H7 (cell line): ENCODE measurements around the gene ZNF385B. TPM values are rescaled to one million over a fixed set of nuclear protein-coding genes. Genes with fewer than 3 reads are reported as not detected.

Experiments used
- DNase-seq: peaks from one replicate; pipeline ENCODE4 v3.0.0; 2012
- H3K27me3 ChIP-seq: 2 replicates; pipeline ENCODE4 v1.6.0; 2011; ENCODE audit warnings: mild to moderate bottlenecking, low read length; ENCODE audit not compliant: control insufficient read depth, insufficient read depth
- H3K36me3 ChIP-seq: replicated peaks from 2 replicates; pipeline ENCODE4 v1.5.1; 2011; ENCODE audit warnings: low read length; ENCODE audit not compliant: control insufficient read depth, insufficient read depth
- H3K4me3 ChIP-seq: 2 replicates; pipeline ENCODE4 v1.5.1; 2011; ENCODE audit warnings: low read depth, mild to moderate bottlenecking, control low read depth, low read length, moderate library complexity; ENCODE audit not compliant: insufficient read depth
- total RNA-seq: library from RNA; depleted of rRNA; stranded (reverse); fragments of >200 nt; shearing (Covaris generic); gene quantifications from 2 replicates; pipeline ENCODE4 v1.2.3, GENCODE V29; 2014

The ZNF385B gene
- total RNA-seq, 1 experiment from 2014 or later, result 0.90 TPM

DNA sequence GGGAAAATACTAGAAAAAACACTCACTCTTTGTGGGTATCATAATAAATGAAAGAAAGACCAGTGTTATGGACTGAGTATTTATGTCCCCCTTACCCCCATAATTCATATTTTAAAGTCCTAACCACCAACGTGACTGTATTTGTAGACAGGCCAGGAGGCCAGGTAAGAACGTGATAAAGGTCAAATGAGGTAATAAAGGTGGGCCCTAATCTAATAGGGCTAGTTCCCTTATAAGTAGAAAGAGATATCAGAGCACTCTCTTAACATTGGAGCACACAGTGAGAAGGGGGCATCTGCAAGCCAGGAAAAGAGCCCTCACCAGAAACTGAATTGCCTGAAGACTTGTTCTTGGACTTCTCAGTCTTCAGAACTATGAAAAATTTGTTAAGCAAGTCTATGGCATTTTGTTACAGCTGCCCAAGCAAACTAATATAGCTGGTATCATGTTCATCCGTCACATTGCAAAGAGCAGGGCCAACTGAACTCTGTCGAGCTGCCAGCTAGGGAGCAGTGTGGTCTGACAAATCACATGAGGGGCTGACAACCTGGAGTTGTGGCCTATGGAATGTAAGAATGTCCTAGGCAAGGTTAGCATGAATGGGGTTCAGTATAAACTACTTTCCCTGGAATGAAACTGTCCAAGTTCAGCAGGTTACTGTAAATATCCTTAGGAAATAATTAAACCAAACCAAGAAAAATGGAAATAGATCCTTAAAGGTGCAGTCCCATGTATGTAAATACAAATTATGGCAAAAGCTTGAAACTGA is 280.9 kb downstream of the ZNF385B start:
- Histone ChIP-seq H3K36me3 (no peaks in the 10 kb centered on the region), H3K4me3 (no peak overlapping the region), H3K27me3 (no peaks in the 10 kb centered on the region)
- DNase-seq, result no peak

DNA sequence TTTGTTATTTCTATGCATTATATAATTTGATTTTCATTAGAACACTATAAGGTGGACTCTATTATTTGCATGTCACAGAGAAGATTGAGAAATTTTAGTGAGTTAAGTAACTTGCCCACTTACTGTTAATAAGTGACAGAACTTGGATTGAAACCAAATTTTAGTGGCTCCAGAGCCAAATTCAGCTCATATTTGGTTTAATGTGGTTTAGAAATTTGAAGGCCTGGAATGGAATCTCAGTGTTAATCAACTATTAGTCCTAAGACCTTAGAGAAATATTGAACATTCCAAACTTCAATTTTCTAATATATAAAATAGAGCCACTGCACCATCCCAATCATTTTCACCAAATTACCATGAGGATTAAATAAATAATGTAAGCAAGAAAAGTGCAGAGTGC is 281.6 kb downstream of the ZNF385B start:
- no peaks in the 10 kb centered on the region for H3K36me3 ChIP-seq
- H3K4me3 ChIP-seq, result no peak overlapping the region
- DNase-seq, result no peak
- H3K27me3 ChIP-seq, result no peaks in the 10 kb centered on the region

GRCh38 chr2:179578171-179578916 is 283.1 kb downstream of the ZNF385B start:
- Histone ChIP-seq H3K27me3 (no peaks in the 10 kb centered on the region), H3K4me3 (no peak overlapping the region), H3K36me3 (no peaks in the 10 kb centered on the region)
- DNase-seq, result no peak

GRCh38 chr2:179574061-179574519 is 287.3 kb downstream of the ZNF385B start:
- Histone ChIP-seq H3K36me3 (no peaks in the 10 kb centered on the region), H3K27me3 (no peaks in the 10 kb centered on the region), H3K4me3 (no peak overlapping the region)
- no peak for DNase-seq

GRCh38 chr2:179572544-179572943 is 288.9 kb downstream of the ZNF385B start:
- H3K4me3 ChIP-seq, result no peak overlapping the region

GRCh38 chr2:179571721-179572120 is 289.7 kb downstream of the ZNF385B start:
- no peak for DNase-seq
- H3K27me3 ChIP-seq, result no peaks in the 10 kb centered on the region
- H3K36me3 ChIP-seq, result no peaks in the 10 kb centered on the region
- no peak overlapping the region for H3K4me3 ChIP-seq

More at GRCh38 chr2:179572544-179572943, 288.9 kb downstream of the ZNF385B start:
- no peaks in the 10 kb centered on the region for H3K36me3 ChIP-seq
- H3K27me3 ChIP-seq, result no peaks in the 10 kb centered on the region
- DNase-seq, result no peak

- H3K4me3 ChIP-seq, result no peak overlapping the region
- no peaks in the 10 kb centered on the region for H3K27me3 ChIP-seq
Observed at GRCh38 chr2:179571252-179571651, 290.2 kb downstream of the ZNF385B start.

DNA sequence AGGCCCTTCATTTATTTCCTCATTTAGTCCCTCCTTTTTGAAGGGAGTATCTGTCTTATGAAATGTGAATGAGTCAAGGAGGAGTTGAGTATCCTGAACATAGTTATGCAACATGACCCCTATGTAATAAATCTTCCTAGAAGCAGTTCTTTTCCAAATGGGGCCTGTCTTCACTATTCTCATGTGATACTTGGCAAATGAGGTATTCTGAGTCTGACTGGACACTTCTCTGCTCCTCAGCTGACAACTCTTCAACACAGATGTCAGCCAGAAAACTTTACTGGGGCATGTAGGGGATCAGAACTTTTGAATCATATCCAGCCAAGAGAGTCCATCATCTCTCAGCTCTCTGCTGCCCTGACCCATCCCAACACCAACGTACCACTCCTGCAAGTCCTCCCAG is 291.6 kb downstream of the ZNF385B start:
- no peak for DNase-seq
- no peak overlapping the region for H3K4me3 ChIP-seq
- H3K27me3 ChIP-seq, result no peaks in the 10 kb centered on the region
- no peaks in the 10 kb centered on the region for H3K36me3 ChIP-seq

More at GRCh38 chr2:179571252-179571651, 290.2 kb downstream of the ZNF385B start:
- DNase-seq, result no peak
- no peaks in the 10 kb centered on the region for H3K36me3 ChIP-seq

- H3K36me3 ChIP-seq, result no peaks in the 10 kb centered on the region
- H3K27me3 ChIP-seq, result no peaks in the 10 kb centered on the region
- no peak overlapping the region for H3K4me3 ChIP-seq
- no peak for DNase-seq
Observed at GRCh38 chr2:179565807-179566206, 295.6 kb downstream of the ZNF385B start.

DNA sequence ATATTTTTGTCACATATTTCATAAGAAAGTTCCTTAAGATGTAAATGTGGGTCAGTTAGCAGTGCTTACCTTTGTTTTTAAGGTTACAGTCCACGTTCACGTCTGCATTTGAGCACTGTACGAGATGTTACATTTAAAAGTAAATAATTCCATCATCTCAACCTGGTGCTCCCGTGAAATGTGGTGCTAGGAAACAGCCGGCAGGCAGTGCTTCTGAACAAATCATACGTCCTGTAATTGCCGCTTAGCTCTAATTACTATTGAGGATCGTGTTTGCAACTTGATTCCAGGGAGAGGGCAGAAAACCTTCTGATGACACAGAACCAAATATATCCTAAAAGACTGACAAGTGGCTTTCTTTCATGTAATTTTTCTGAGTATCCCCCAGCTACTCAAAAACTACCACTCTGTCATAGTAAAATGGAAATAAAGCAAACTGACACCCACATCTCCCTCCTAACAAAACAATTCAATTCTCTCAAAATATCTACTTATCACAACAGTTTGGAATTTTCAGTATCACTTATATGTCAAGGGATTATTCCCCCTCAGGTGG is 299.0 kb downstream of the ZNF385B start:
- no peak overlapping the region for H3K4me3 ChIP-seq

DNA sequence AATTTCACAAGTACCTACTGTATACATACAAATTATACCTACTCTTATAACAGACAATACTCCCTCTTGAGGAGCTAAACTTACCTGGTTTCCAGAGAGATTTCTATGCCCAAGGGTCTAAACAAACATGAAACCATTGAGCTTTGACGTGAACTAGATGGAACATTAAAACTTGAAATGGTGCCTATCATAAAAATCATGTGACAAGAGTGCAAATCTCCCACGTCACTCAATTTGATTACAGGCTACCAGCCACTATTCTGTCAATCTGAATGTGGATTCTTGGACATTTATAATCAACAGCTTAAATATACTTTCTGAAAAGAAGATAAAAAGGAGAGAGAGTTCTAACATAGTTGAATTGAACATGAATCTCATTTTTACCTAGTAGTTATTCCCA is 299.7 kb downstream of the ZNF385B start:
- Histone ChIP-seq H3K36me3 (no peaks in the 10 kb centered on the region), H3K4me3 (no peak overlapping the region), H3K27me3 (no peaks in the 10 kb centered on the region)
- DNase-seq, result no peak

More for the DNA sequence above, 299.0 kb downstream of the ZNF385B start:
- H3K36me3 ChIP-seq, result no peaks in the 10 kb centered on the region
- no peak for DNase-seq
- H3K27me3 ChIP-seq, result no peaks in the 10 kb centered on the region

DNA sequence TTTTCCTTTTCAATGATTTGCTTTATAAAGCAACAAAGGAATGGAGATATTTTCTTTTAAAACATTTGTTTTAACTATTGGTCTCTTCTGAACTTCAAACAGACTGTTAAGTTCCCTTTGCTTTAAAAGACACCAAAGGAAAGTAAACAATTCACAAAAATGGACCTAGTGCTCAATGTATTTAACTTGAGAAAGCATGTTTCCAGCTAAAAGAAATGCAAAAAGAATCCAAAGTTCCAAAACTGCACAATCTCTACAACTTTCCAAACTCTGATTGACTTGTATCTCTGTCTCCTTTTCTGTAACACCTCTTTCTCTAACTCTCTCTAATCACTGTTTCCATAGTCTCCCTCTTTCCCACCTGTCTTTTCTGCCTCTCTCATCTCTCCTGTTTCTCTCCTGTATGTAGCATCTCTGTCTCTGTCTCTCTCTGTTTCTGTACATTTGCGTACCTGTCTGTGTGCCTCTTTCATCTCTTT is 301.1 kb downstream of the ZNF385B start:
- H3K4me3 ChIP-seq, result no peak overlapping the region
- no peaks in the 10 kb centered on the region for H3K36me3 ChIP-seq
- H3K27me3 ChIP-seq, result no peaks in the 10 kb centered on the region
- no peak for DNase-seq

- no peak for DNase-seq
- no peaks in the 10 kb centered on the region for H3K36me3 ChIP-seq
- H3K4me3 ChIP-seq, result no peak overlapping the region
- no peaks in the 10 kb centered on the region for H3K27me3 ChIP-seq
Observed at GRCh38 chr2:179559108-179559806, 302.2 kb downstream of the ZNF385B start.
